ENCODE measurements around the gene EHMT2. TPM values are rescaled to one million over a fixed set of nuclear protein-coding genes. Genes with fewer than 3 reads are reported as not detected.
"Not testable (repeated sequence)": the region's sequence is repeated elsewhere in the genome, so short reads cannot be mapped to it uniquely, and the experiment has no call there.

The EHMT2 gene
- total and polyA plus RNA-seq, 2 of the 8 experiments (the other 6 are each of a cell fraction or from before 2014, with no cell fraction given), result 125 to 177 TPM

DNA sequence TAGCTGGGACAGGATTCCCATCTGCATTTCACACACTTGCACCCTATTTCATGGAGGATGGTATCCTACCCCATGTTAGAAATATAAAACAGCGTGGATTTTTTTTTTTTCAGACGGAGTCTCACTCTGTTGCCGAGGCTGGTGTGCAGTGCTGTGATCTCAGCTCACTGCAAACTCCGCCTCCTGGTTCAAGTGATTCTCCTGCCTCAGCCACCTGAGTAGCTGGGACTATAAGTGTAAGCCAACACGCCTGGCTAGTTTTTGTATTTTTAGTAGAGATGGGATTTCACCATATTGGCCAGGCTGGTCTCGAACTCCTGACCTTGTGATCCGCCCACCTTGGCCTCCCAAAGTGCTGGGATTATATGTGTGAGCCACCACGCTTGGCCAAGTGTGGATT lies 39.7 kb downstream of the EHMT2 start:
- not testable (repeated sequence) for H3K18ac ChIP-seq (ENCODE audit: extremely low read depth, low read length); DNase-seq (ENCODE audit: low read depth in 1 of 2, low spot score in 2 of 2); H3K9ac ChIP-seq (replicated peaks in 1 of 4; ENCODE audit: extremely low read depth in 1 of 4, low read depth in 3 of 4, low read length in 3 of 4); H3K79me2 ChIP-seq (ENCODE audit: control insufficient read depth in 1 of 2, insufficient read depth in 2 of 2, low read length in 2 of 2); H2BK15ac ChIP-seq (ENCODE audit: low read length); H3K4ac ChIP-seq (replicated peaks; ENCODE audit: insufficient read length, low read depth, low read length); H3K4me1 ChIP-seq (replicated peaks in 1 of 4; ENCODE audit: control insufficient read depth in 3 of 4, insufficient read depth in 4 of 4, low read length in 3 of 4); H3K4me3 ChIP-seq (ENCODE audit: extremely low read depth in 1 of 4, insufficient read depth in 2 of 4, low read depth in 3 of 4, low read length in 4 of 4); H3K23ac ChIP-seq (ENCODE audit: insufficient read length); H2BK120ac ChIP-seq (replicated peaks; ENCODE audit: low read depth, low read length); H2BK5ac ChIP-seq (ENCODE audit: low read depth, low read length); H3K4me2 ChIP-seq (ENCODE audit: insufficient read depth in 1 of 2, low read depth in 2 of 2, low read length in 2 of 2); H3K56ac ChIP-seq (replicated peaks; ENCODE audit: insufficient read length, low read depth, low read length); H4K8ac ChIP-seq (ENCODE audit: extremely low read depth, insufficient read depth, low read length); H2AFZ ChIP-seq (ENCODE audit: low read length); H3K23me2 ChIP-seq (ENCODE audit: low read depth, low read length); H4K5ac ChIP-seq (ENCODE audit: insufficient read length, low read depth, low read length); H3K27me3 ChIP-seq (replicated peaks in 1 of 4; ENCODE audit: control insufficient read depth in 3 of 4, extremely low read depth in 1 of 4, insufficient read depth in 3 of 4, low read length in 3 of 4); H2BK12ac ChIP-seq (ENCODE audit: low read depth, low read length); H2BK20ac ChIP-seq (ENCODE audit: low read length); FAIRE-seq; H2AK5ac ChIP-seq (ENCODE audit: low read depth, low read length); H3K27ac ChIP-seq (ENCODE audit: low read depth, low read length); H4K91ac ChIP-seq (replicated peaks; ENCODE audit: insufficient read length, low read length); H3K79me1 ChIP-seq (ENCODE audit: low read depth, low read length); H4K20me1 ChIP-seq (replicated peaks in 1 of 2; ENCODE audit: control insufficient read depth in 1 of 2, insufficient read depth in 2 of 2, low read length in 2 of 2); H3K14ac ChIP-seq (ENCODE audit: insufficient read length); H3K9me3 ChIP-seq (ENCODE audit: insufficient read depth in 2 of 2, low read depth in 1 of 2, low read length in 1 of 2)
- ChIA-PET POLR2A (ENCODE audit: partially characterized antibody) (interaction anchor here (1.6 to 6.5 kb wide), 3 partner anchors 12 to 30 kb away, joined by 5 to 93 read pairs (median 34); partner anchors contain the start of gene HSPA1B), CTCF (ENCODE audit: partially characterized antibody) (interaction anchor here (1.2 to 1.5 kb wide), 2 partner anchors 11 to 14 kb away, joined by 3 to 4 read pairs; no protein-coding TSS in a partner anchor)
- WGBS, 2 experiments (ENCODE audit: extremely low coverage in 1 of 2, insufficient coverage in 1 of 2, insufficient read length in 1 of 2, insufficient replicate concordance in 2 of 2, low coverage in 1 of 2, low lambda C conversion rate in 2 of 2, missing lambda C conversion rate in 1 of 2), result 91% methylated on average over 8 of the region's 8 CpGs; no CpG with 5 or more reads in 1 of the 2 experiments
- H3K36me3 ChIP-seq (ENCODE audit: control insufficient read depth in 2 of 4, insufficient read depth in 4 of 4, low read length in 3 of 4), result peaks cover 3 to 17% (median 4%) of the 10 kb centered on the region in 4 experiments; a peak in 7 of 8 replicates

Data from H1 (cell line).